Esophagus muscularis mucosa (tissue), 4 donors: ENCODE measurements around the gene NOS3. TPM values are rescaled to one million over a fixed set of nuclear protein-coding genes. Genes with fewer than 3 reads are reported as not detected.

Experiments used
- DNase-seq: peaks from one replicate; pipeline ENCODE4 v3.0.0-alpha.2; 2017; ENCODE audit errors: extremely low spot score
- H3K27ac ChIP-seq, 4 donors: fragments of 200-600 bp; sonication (generic); replicated peaks in 1 of 4; 1 replicate in 3 of 4; 2 replicates in 1 of 4; pipeline ENCODE4 v1.5.1; 2016 to 2019; ENCODE audit warnings: mild to moderate bottlenecking in 1 of 4
- H3K27me3 ChIP-seq, 4 donors: fragments of 200-600 bp; sonication (generic); one replicate each; pipeline versions ENCODE4 v1.5.1 to v1.6.0; 2016 to 2019
- H3K36me3 ChIP-seq, 4 donors: fragments of 200-600 bp; sonication (generic); one replicate each; pipeline ENCODE4 v1.5.1; 2016 to 2019
- H3K4me1 ChIP-seq, 4 donors: fragments of 200-600 bp; sonication (generic); one replicate each; pipeline ENCODE4 v1.5.1; 2016 to 2019
- H3K4me3 ChIP-seq, 4 donors: fragments of 200-600 bp; sonication (generic); 1 replicate in 2 of 4; 2 replicates in 2 of 4; pipeline ENCODE4 v1.5.1; 2016 to 2019; ENCODE audit warnings: mild to moderate bottlenecking in 4 of 4, moderate library complexity in 1 of 4
- H3K9me3 ChIP-seq, 4 donors: fragments of 200-600 bp; sonication (generic); 1 replicate in 3 of 4; 2 replicates in 1 of 4; pipeline ENCODE4 v1.5.1; 2016 to 2019
- EP300 ChIP-seq: sonication (generic); formaldehyde crosslinking; IDR thresholded peaks from one replicate; pipeline ENCODE4 v1.6.1; 2017; ENCODE audit warnings: antibody characterized with exemption
- POLR2A ChIP-seq: fragments of 450-650 bp; IDR thresholded peaks from one replicate; pipeline ENCODE4 v1.6.1; 2017; ENCODE audit warnings: antibody characterized with exemption, moderate library complexity, mild to moderate bottlenecking, low read depth
- POLR2AphosphoS5 ChIP-seq, 2 donors: sonication (generic); formaldehyde crosslinking; IDR thresholded peaks; one replicate each; pipeline ENCODE4 v1.6.1; 2017; ENCODE audit warnings: antibody characterized with exemption in 2 of 2
- WGBS: methylation state at CpG from one replicate; pipeline ENCODE4 v1.1.5; 2018; 5-methylcytosine and 5-hydroxymethylcytosine counted together
- intact Hi-C: fragments of 100-400 bp; cut with DNase I; formaldehyde crosslinking; loops from one replicate; pipeline ENCODE4 v1.15.1; 2023
- total RNA-seq, 4 donors: library from RNA; depleted of rRNA; stranded (reverse); fragments of >200 nt; gene quantifications; one replicate each; pipeline versions ENCODE4 v1.1.0 to v1.2.1, GENCODE V29; 2016
- TF ChIP-seq, protein P1 (sequence below), 3 experiments: fragments of 200-600 bp in 2 of 3; fragments of 450-650 bp in 1 of 3; sonication (generic) in 2 of 3; IDR thresholded peaks; one replicate each; pipeline ENCODE4 v1.5.1; 2017 to 2019; ENCODE audit warnings: antibody characterized with exemption in 3 of 3, mild to moderate bottlenecking in 2 of 3, moderate library complexity in 1 of 3

NOS3 gene
- total RNA-seq, 4 donors from 2014 or later: 3.7 to 20.2 (median 16.2) TPM

DNA sequence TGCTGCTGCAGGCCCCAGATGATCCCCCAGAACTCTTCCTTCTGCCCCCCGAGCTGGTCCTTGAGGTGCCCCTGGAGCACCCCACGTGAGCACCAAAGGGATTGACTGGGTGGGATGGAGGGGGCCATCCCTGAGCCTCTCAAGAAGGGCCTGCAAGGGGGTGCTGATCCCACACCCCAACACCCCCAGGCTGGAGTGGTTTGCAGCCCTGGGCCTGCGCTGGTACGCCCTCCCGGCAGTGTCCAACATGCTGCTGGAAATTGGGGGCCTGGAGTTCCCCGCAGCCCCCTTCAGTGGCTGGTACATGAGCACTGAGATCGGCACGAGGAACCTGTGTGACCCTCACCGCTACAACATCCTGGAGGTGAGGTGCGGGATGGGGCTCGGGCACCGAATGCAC lies 8.2 kb downstream of the NOS3 start:
- TF ChIP-seq, protein P1, sequence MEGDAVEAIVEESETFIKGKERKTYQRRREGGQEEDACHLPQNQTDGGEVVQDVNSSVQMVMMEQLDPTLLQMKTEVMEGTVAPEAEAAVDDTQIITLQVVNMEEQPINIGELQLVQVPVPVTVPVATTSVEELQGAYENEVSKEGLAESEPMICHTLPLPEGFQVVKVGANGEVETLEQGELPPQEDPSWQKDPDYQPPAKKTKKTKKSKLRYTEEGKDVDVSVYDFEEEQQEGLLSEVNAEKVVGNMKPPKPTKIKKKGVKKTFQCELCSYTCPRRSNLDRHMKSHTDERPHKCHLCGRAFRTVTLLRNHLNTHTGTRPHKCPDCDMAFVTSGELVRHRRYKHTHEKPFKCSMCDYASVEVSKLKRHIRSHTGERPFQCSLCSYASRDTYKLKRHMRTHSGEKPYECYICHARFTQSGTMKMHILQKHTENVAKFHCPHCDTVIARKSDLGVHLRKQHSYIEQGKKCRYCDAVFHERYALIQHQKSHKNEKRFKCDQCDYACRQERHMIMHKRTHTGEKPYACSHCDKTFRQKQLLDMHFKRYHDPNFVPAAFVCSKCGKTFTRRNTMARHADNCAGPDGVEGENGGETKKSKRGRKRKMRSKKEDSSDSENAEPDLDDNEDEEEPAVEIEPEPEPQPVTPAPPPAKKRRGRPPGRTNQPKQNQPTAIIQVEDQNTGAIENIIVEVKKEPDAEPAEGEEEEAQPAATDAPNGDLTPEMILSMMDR (IDR thresholded peaks at IDR 0.05): no peak
- TF ChIP-seq EP300: no peak
- TF ChIP-seq POLR2A: no peak
- TF ChIP-seq POLR2AphosphoS5 (IDR thresholded peaks at IDR 0.05): no peak
- Histone ChIP-seq H3K9me3 (no peaks in the 10 kb centered on the region), H3K4me1 (peaks cover 7 to 16% (median 13%) of the 10 kb centered on the region in 4 donors), H3K36me3 (peaks cover 0 to 64% (median 4%) of the 10 kb centered on the region in 4 donors), H3K27me3 (peaks cover 0 to 21% (median 0%) of the 10 kb centered on the region in 4 donors), H3K4me3 (no peak overlapping the region), H3K27ac (no peak overlapping the region)
- WGBS: 96% methylated on average over 11 of the region's 12 CpGs
- DNase-seq: no peak
- intact Hi-C loops: no loop called here

DNA sequence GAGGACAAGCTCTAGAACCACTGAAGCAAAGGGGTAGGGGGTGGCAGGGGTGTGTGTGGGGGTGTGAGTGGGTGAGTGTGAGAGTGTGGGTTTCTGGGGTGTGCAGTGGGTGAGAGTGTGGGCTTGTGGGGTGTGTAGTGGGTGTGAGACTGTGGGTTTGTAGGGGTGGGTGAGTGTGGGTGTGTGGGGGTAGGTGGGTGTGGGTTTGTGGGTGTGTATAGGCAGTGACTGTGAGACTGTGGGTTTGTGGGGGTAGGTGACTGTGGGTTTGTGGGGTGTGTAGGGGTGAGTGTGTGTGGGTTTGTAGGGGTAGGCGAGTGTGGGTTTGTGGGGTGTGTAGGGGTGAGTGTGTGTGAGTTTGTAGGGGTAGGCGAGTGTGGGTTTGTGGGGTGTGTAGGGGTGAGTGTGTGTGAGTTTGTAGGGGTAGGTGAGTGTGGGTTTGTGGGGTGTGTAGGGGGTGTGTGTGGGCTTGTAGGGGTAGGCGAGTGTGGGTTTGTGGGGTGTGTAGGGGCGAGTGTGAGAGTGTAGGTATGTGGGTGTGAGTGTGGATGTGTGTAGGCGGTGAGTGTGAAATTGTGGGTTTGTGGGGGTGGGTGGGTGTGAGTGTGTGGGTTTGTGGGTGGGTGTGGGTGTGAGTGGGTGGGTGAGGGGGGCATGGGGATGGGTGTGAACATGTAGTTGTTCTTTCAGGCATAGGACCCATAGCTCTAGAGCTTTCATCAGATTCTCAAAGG lies 8.8 kb downstream of the NOS3 start:
- Histone ChIP-seq H3K4me1 (peaks cover 3 to 13% (median 11%) of the 10 kb centered on the region in 4 donors), H3K27ac (no peak overlapping the region), H3K36me3 (peaks cover 0 to 71% (median 4%) of the 10 kb centered on the region in 4 donors), H3K4me3 (no peak overlapping the region), H3K27me3 (peaks cover 0 to 21% (median 0%) of the 10 kb centered on the region in 4 donors), H3K9me3 (no peaks in the 10 kb centered on the region)
- intact Hi-C loops: no loop called here
- WGBS: 85% methylated on average over 5 of the region's 5 CpGs
- no peak for DNase-seq
- TF ChIP-seq POLR2A: no peak
- TF ChIP-seq, protein P1 (IDR thresholded peaks at IDR 0.05): no peak
- TF ChIP-seq POLR2AphosphoS5 (IDR thresholded peaks at IDR 0.05): no peak
- no peak for TF ChIP-seq EP300

DNA sequence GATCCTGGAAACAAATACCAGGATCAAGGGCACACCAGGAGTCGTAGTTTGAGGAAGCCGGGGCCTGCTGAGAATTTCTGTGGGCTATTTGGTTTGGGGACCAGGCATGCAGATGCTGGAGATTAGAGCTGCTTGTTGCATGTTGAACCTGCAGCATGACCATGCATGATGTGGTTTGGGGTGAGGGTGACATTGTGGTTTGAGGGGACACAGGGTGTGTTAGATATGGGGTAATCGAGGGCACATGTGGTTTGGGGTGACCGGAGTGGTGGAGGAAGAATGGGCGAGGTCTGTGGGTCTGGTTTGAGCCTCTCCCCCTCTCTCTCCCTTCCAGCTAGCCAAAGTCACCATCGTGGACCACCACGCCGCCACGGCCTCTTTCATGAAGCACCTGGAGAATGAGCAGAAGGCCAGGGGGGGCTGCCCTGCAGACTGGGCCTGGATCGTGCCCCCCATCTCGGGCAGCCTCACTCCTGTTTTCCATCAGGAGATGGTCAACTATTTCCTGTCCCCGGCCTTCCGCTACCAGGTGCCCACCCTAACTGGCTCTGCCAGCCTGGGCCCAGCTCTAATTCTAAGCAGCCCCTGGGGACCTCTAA lies 10.2 kb downstream of the NOS3 start:
- peaks cover 0 to 83% (median 4%) of the 10 kb centered on the region in 4 donors for H3K36me3 ChIP-seq
- no peak overlapping the region for H3K27ac ChIP-seq
- no peak for TF ChIP-seq POLR2AphosphoS5 (IDR thresholded peaks at IDR 0.05)
- TF ChIP-seq EP300: no peak
- TF ChIP-seq POLR2A: no peak
- TF ChIP-seq, protein P1 (IDR thresholded peaks at IDR 0.05): no peak
- peaks cover 0 to 8% (median 7%) of the 10 kb centered on the region in 4 donors for H3K4me1 ChIP-seq
- no peaks in the 10 kb centered on the region for H3K9me3 ChIP-seq
- peaks cover 0 to 21% (median 0%) of the 10 kb centered on the region in 4 donors for H3K27me3 ChIP-seq
- WGBS: 90% methylated on average over 13 of the region's 13 CpGs
- intact Hi-C loops: no loop called here
- no peak overlapping the region for H3K4me3 ChIP-seq
- no peak for DNase-seq

GRCh38 chr7:151001546-151001945 lies 10.7 kb downstream of the NOS3 start:
- intact Hi-C loops: no loop called here
- TF ChIP-seq, protein P1 (IDR thresholded peaks at IDR 0.05): no peak
- TF ChIP-seq EP300 (no peak), POLR2AphosphoS5 (IDR thresholded peaks at IDR 0.05) (no peak), POLR2A (no peak)
- Histone ChIP-seq H3K27ac (no peak overlapping the region), H3K9me3 (no peaks in the 10 kb centered on the region), H3K27me3 (peaks cover 0 to 16% (median 0%) of the 10 kb centered on the region in 4 donors), H3K36me3 (peaks cover 0 to 89% (median 4%) of the 10 kb centered on the region in 4 donors), H3K4me1 (peaks cover 2 to 5% (median 4%) of the 10 kb centered on the region in 4 donors), H3K4me3 (no peak overlapping the region)
- DNase-seq: no peak
- WGBS: 95% methylated on average over 16 of the region's 16 CpGs
